ENCODE measurements around the gene WSB2.
"Not testable (repeated sequence)": the region's sequence is repeated elsewhere in the genome, so short reads cannot be mapped to it uniquely, and the experiment has no call there.

Gene WSB2

GRCh38 chr12:118061011-118061872 lies at the start of gene WSB2:
Gene WSB2 (minus strand): TSS chr12:118061179. CDS start chr12:118061048, 131 bp downstream.
- peak within 1 kb of the TSS; percentile 98 for H3K27ac Mint-ChIP-seq
- ATAC-seq (peak; percentile 36), DNase-seq (peak; percentile 41 to 52)
- H3K4me1 Mint-ChIP-seq = peaks cover 57% of the 10 kb centered on the region
- no peaks in the 10 kb centered on the region for H3K9me3 Mint-ChIP-seq
- H3K27me3 Mint-ChIP-seq = peaks cover 1% of the 10 kb centered on the region
- peak within 1 kb of the TSS; percentile 88 to 95 for H3K4me3 Mint-ChIP-seq

DNA sequence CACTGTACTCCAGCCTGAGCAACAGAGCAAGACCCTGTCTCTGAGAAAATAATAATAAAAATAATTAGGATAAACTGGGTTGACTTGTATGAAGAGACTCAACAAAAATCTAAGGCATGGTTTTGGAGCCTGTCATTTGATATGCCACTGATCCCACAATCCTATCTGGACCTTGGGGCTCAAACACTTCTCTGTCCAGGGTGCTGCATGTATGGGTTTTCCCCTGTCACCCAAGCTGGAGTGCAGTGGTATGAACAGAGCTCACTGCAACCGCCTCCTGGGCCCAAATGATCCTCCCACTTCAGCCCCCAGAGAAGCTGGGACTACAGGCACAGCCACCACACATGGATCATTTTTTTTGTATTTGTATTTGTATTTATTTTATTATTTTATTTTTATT lies 48.1 kb upstream of the WSB2 start:
- no peak overlapping the region for H3K27ac Mint-ChIP-seq
- DNase-seq (no peak), ATAC-seq (no peak)
- no peaks in the 10 kb centered on the region for H3K9me3 Mint-ChIP-seq
- H3K27me3 Mint-ChIP-seq = peaks cover 14% of the 10 kb centered on the region
- H3K4me3 Mint-ChIP-seq = no peak overlapping the region
- H3K4me1 Mint-ChIP-seq = peaks cover 6% of the 10 kb centered on the region

GRCh38 chr12:118107694-118108093 lies 46.7 kb upstream of the WSB2 start:
- peaks cover 22% of the 10 kb centered on the region for H3K27me3 Mint-ChIP-seq
- ATAC-seq (no peak), DNase-seq (no peak)
- no peak overlapping the region for H3K27ac Mint-ChIP-seq
- H3K4me3 Mint-ChIP-seq = no peak overlapping the region
- H3K4me1 Mint-ChIP-seq = peaks cover 14% of the 10 kb centered on the region
- H3K9me3 Mint-ChIP-seq = no peaks in the 10 kb centered on the region

- DNase-seq = no peak
These were observed 46.0 kb upstream of the WSB2 start for GRCh38 chr12:118107011-118107410.

GRCh38 chr12:118103601-118104382 lies 42.8 kb upstream of the WSB2 start, which contains the start of gene VSIG10:
Gene VSIG10 (minus strand): TSS chr12:118104011. CDS start chr12:118103671, 340 bp downstream.
- peak within 1 kb of the TSS in 1 of 2 donors; percentile 58 for H3K27ac Mint-ChIP-seq
- H3K27me3 Mint-ChIP-seq = peaks cover 41% of the 10 kb centered on the region
- peak; percentile 23 to 25 for DNase-seq
- no peaks in the 10 kb centered on the region for H3K9me3 Mint-ChIP-seq
- ATAC-seq = peak; percentile 76
- H3K4me3 Mint-ChIP-seq = peak within 1 kb of the TSS; percentile 81 to 83
- H3K4me1 Mint-ChIP-seq = peaks cover 15% of the 10 kb centered on the region

More at GRCh38 chr12:118107011-118107410, 46.0 kb upstream of the WSB2 start:
- peaks cover 29% of the 10 kb centered on the region for H3K27me3 Mint-ChIP-seq
- peak overlapping the region in 1 of 2 donors; percentile 26 for H3K27ac Mint-ChIP-seq
- peaks cover 15% of the 10 kb centered on the region for H3K4me1 Mint-ChIP-seq
- no peaks in the 10 kb centered on the region for H3K9me3 Mint-ChIP-seq
- no peak overlapping the region for H3K4me3 Mint-ChIP-seq
- ATAC-seq = no peak

DNA sequence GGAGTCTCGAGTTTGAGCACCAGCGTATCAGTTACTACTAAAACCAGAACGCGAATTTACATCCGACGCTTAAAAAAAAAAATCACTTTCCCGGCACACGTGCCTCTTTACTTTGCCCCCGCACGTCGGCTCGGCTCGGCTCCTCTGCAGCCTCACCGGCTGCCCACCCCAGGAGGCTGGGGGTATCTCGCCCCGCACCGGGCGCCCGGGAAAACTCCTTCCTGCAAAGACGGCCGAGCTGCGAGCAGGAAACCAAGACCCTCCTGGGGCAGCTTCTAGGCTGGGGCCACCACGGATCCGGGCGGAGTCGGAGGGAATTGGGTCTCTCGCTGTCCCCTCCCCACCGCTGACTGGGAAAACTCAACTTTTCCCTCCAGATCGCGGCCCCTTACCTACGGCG lies 42.2 kb upstream of the WSB2 start:
- peaks cover 41% of the 10 kb centered on the region for H3K27me3 Mint-ChIP-seq
- no peaks in the 10 kb centered on the region for H3K9me3 Mint-ChIP-seq
- peaks cover 15% of the 10 kb centered on the region for H3K4me1 Mint-ChIP-seq
- DNase-seq = peak in 1 of 2 donors; percentile 4
- ATAC-seq = no peak
- H3K27ac Mint-ChIP-seq = no peak overlapping the region
- peak overlapping the region; percentile 81 to 83 for H3K4me3 Mint-ChIP-seq

DNA sequence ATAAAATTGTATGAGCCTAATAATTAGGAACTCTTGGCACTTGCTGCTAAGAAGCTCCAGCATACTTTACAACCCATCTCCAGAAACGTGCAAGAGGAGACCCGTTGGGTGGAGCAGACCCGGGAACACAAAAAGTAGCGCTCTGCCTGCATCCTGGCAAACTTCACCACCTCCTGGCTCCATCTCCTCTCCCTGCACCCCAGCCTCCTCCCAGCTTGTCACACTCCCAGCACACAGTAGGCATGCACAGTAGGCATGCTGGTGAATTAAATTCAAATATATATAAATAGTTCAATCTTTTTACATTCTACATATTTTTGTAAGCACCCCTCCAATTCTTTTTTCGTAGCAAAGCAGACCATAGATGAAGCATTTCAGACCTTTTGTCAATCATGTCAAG lies 41.6 kb upstream of the WSB2 start:
- Mint-ChIP-seq H3K4me3 (peak overlapping the region; percentile 81 to 83), H3K4me1 (peaks cover 15% of the 10 kb centered on the region), H3K9me3 (no peaks in the 10 kb centered on the region), H3K27me3 (peaks cover 41% of the 10 kb centered on the region), H3K27ac (peak overlapping the region in 1 of 2 donors; percentile 58)
- no peak for DNase-seq
- no peak for ATAC-seq

DNA sequence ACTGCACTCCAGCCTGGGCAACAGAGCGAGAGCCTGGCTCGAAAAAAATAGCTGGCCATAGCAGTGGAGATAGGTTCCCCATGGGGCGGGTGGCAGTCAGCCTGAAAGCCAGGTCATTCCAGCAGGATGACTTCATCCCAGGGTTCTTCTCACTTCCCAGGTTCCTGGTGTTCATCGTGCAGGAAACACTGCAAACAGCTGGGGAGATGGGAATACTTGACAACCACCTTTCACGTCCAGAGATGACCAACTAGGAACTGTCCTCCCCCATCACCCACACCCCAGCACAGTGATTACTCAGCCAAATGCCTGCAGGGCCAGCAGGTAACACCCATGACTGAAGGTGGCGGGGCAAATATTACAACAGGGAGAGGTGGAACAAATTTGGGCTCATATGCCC lies 41.1 kb upstream of the WSB2 start:
- ATAC-seq (no peak), DNase-seq (no peak)
- peaks cover 15% of the 10 kb centered on the region for H3K4me1 Mint-ChIP-seq
- H3K27me3 Mint-ChIP-seq = peaks cover 41% of the 10 kb centered on the region
- no peaks in the 10 kb centered on the region for H3K9me3 Mint-ChIP-seq
- no peak overlapping the region for H3K4me3 Mint-ChIP-seq
- H3K27ac Mint-ChIP-seq = no peak overlapping the region

GRCh38 chr12:118101051-118101450 lies 40.1 kb upstream of the WSB2 start:
- no peak overlapping the region for H3K27ac Mint-ChIP-seq
- ATAC-seq = no peak

GRCh38 chr12:118098911-118099671 lies 38.1 kb upstream of the WSB2 start:
- H3K9me3 Mint-ChIP-seq = no peaks in the 10 kb centered on the region
- DNase-seq (no peak), ATAC-seq (no peak)
- no peak overlapping the region for H3K4me3 Mint-ChIP-seq
- peaks cover 9% of the 10 kb centered on the region for H3K4me1 Mint-ChIP-seq
- peaks cover 28% of the 10 kb centered on the region for H3K27me3 Mint-ChIP-seq
- H3K27ac Mint-ChIP-seq = no peak overlapping the region

More at GRCh38 chr12:118101051-118101450, 40.1 kb upstream of the WSB2 start:
- H3K4me3 Mint-ChIP-seq = no peak overlapping the region
- H3K27me3 Mint-ChIP-seq = peaks cover 41% of the 10 kb centered on the region
- H3K4me1 Mint-ChIP-seq = peaks cover 15% of the 10 kb centered on the region
- no peaks in the 10 kb centered on the region for H3K9me3 Mint-ChIP-seq
- DNase-seq = no peak

GRCh38 chr12:118098401-118098800 lies 37.4 kb upstream of the WSB2 start:
- H3K27me3 Mint-ChIP-seq = peaks cover 26% of the 10 kb centered on the region
- H3K4me1 Mint-ChIP-seq = peaks cover 8% of the 10 kb centered on the region
- H3K27ac Mint-ChIP-seq = peak overlapping the region in 1 of 2 donors; percentile 54
- H3K9me3 Mint-ChIP-seq = no peaks in the 10 kb centered on the region
- DNase-seq (no peak), ATAC-seq (no peak)
- no peak overlapping the region for H3K4me3 Mint-ChIP-seq

- Mint-ChIP-seq H3K9me3 (no peaks in the 10 kb centered on the region), H3K27me3 (no peaks in the 10 kb centered on the region), H3K4me3 (no peak overlapping the region), H3K27ac (no peak overlapping the region), H3K4me1 (no peaks in the 10 kb centered on the region)
- no peak for ATAC-seq
- no peak for DNase-seq
These were observed 33.1 kb upstream of the WSB2 start for GRCh38 chr12:118094039-118094438.

DNA sequence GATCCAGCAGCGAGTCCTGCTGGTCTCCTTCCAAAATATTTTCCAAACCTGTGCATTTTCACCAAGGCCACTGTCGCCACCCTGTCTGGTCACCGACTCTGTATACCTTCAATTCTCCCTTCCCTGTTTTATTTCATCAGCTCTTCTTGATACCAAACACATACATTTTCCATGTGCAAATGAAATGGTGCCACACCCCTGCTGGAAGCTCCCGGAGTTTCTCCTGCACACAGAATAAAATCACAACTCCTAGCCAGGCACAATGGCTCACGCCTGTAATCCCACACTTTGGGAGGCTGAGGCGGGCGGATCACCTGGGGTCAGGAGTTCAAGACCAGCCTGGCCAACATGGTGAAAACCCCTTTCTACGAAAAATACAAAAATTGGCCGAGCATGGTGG lies 28.8 kb upstream of the WSB2 start:
- no peak for ATAC-seq
- Mint-ChIP-seq H3K27me3 (no peaks in the 10 kb centered on the region), H3K27ac (no peak overlapping the region)

DNA sequence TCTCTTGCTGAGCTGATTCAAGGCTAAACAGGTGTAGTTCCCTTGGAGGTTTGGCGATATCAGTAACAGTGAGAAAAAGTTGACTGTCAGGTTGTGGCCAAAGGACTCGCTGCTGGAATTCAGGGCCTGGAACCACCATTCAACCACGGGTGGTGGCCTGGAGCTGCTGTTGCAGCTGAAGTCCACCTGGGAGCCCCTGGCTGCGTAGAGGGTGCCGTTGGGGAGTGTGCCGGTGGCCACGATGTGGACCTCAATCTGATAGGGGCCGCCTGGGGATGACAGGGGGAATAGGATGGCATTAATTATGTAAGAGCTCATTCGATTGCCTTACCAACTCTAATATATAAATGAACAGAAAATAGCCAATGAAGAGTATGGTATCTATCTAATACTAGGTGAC lies 21.2 kb upstream of the WSB2 start:
- Mint-ChIP-seq H3K4me1 (no peaks in the 10 kb centered on the region), H3K4me3 (no peak overlapping the region), H3K27me3 (no peaks in the 10 kb centered on the region), H3K27ac (no peak overlapping the region), H3K9me3 (no peaks in the 10 kb centered on the region)
- DNase-seq (no peak), ATAC-seq (no peak)

More for the DNA sequence above, 28.8 kb upstream of the WSB2 start:
- no peak for DNase-seq
- Mint-ChIP-seq H3K4me1 (no peaks in the 10 kb centered on the region), H3K9me3 (no peaks in the 10 kb centered on the region), H3K4me3 (no peak overlapping the region)

- ATAC-seq, H3K9me3 Mint-ChIP-seq, H3K4me1 Mint-ChIP-seq, DNase-seq, H3K4me3 Mint-ChIP-seq, H3K27me3 Mint-ChIP-seq, H3K27ac Mint-ChIP-seq: not testable (repeated sequence)
These were observed 20.5 kb upstream of the WSB2 start for GRCh38 chr12:118081521-118081920.

Measured in stimulated activated naive CD8-positive, alpha-beta T cell treated with anti-CD3 and anti-CD28 coated beads, Interleukin-15, amount 100 ng/mL, for 72 hours (primary cell).